Esophagus squamous epithelium (tissue), 5 donors: ENCODE measurements around the gene TPPP2. TPM values are rescaled to one million over a fixed set of nuclear protein-coding genes. Genes with fewer than 3 reads are reported as not detected.
A peak's percentile ranks its signal among the peaks of the same experiment; 100 is the strongest.

Experiments
- DNase-seq: peaks from one replicate; lab custom pipeline; 2025; lab: John Stamatoyannopoulos, UW
- H3K27ac ChIP-seq, 4 donors: fragments of 200-600 bp; sonication (generic); one replicate each; pipeline ENCODE4 v1.5.1; 2016 to 2019; ENCODE audit warnings: mild to moderate bottlenecking in 1 of 4
- H3K27me3 ChIP-seq, 4 donors: fragments of 200-600 bp; sonication (generic); 1 replicate in 3 of 4; 2 replicates in 1 of 4; pipeline versions ENCODE4 v1.5.1 to v1.6.0; 2017 to 2021; ENCODE audit warnings: antibody characterized with exemption in 1 of 4
- H3K36me3 ChIP-seq, 3 donors: fragments of 200-600 bp; sonication (generic); one replicate each; pipeline ENCODE4 v1.5.1; 2016 to 2019
- H3K4me1 ChIP-seq, 3 donors: fragments of 200-600 bp; sonication (generic); one replicate each; pipeline ENCODE4 v1.5.1; 2017 to 2019
- H3K4me3 ChIP-seq, 4 donors: fragments of 200-600 bp; sonication (generic); 1 replicate in 3 of 4; 2 replicates in 1 of 4; pipeline ENCODE4 v1.5.1; 2016 to 2019; ENCODE audit warnings: mild to moderate bottlenecking in 2 of 4, moderate library complexity in 1 of 4
- H3K9me3 ChIP-seq, 3 donors: fragments of 200-600 bp; sonication (generic); one replicate each; pipeline ENCODE4 v1.5.1; 2016 to 2019
- POLR2A ChIP-seq, 4 donors: fragments of 450-650 bp; IDR thresholded peaks; one replicate each; pipeline ENCODE4 v1.6.1; 2017; ENCODE audit warnings: antibody characterized with exemption in 4 of 4, mild to moderate bottlenecking in 4 of 4, moderate library complexity in 3 of 4
- WGBS, 2 donors: methylation state at CpG; one replicate each; pipeline ENCODE4 v1.1.5; 2018; 5-methylcytosine and 5-hydroxymethylcytosine counted together
- intact Hi-C: fragments of 100-400 bp; cut with DNase I; formaldehyde crosslinking; loops from one replicate; pipeline ENCODE4 v1.15.0; 2022
- total RNA-seq, 4 donors: library from RNA; depleted of rRNA; stranded (reverse); fragments of >200 nt; gene quantifications; one replicate each; pipeline ENCODE4 v1.1.0, GENCODE V29; 2016
- TF ChIP-seq, protein P1 (sequence below), 6 experiments: fragments of 450-650 bp in 4 of 6; fragments of 200-600 bp in 2 of 6; sonication (generic) in 2 of 6; IDR thresholded peaks; one replicate each; pipeline ENCODE4 v1.5.1; 2016 to 2019; ENCODE audit warnings: antibody characterized with exemption in 6 of 6, mild to moderate bottlenecking in 4 of 6, moderate library complexity in 4 of 6
- donor health status: DM: yes; HTN: yes; CAD: no.

The TPPP2 gene
- total RNA-seq, 4 donors from 2014 or later: not detected

GRCh38 chr14:21036751-21037150 is 6.7 kb downstream of the TPPP2 start:
- Histone ChIP-seq H3K4me3 (no peak overlapping the region), H3K27ac (peak overlapping the region in 3 of 4 donors; percentile 16 to 84 (median 37)), H3K9me3 (no peaks in the 10 kb centered on the region), H3K27me3 (no peaks in the 10 kb centered on the region), H3K36me3 (no peaks in the 10 kb centered on the region), H3K4me1 (peaks cover 24 to 56% (median 24%) of the 10 kb centered on the region in 3 donors)
- intact Hi-C loops: no loop called here
- no peak for DNase-seq
- TF ChIP-seq POLR2A (IDR thresholded peaks at IDR 0.05): no peak
- TF ChIP-seq, protein P1, sequence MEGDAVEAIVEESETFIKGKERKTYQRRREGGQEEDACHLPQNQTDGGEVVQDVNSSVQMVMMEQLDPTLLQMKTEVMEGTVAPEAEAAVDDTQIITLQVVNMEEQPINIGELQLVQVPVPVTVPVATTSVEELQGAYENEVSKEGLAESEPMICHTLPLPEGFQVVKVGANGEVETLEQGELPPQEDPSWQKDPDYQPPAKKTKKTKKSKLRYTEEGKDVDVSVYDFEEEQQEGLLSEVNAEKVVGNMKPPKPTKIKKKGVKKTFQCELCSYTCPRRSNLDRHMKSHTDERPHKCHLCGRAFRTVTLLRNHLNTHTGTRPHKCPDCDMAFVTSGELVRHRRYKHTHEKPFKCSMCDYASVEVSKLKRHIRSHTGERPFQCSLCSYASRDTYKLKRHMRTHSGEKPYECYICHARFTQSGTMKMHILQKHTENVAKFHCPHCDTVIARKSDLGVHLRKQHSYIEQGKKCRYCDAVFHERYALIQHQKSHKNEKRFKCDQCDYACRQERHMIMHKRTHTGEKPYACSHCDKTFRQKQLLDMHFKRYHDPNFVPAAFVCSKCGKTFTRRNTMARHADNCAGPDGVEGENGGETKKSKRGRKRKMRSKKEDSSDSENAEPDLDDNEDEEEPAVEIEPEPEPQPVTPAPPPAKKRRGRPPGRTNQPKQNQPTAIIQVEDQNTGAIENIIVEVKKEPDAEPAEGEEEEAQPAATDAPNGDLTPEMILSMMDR (IDR thresholded peaks at IDR 0.05): no peak
- WGBS, 2 donors: 69 to 82% methylated on average over 7 of the region's 7 CpGs

DNA sequence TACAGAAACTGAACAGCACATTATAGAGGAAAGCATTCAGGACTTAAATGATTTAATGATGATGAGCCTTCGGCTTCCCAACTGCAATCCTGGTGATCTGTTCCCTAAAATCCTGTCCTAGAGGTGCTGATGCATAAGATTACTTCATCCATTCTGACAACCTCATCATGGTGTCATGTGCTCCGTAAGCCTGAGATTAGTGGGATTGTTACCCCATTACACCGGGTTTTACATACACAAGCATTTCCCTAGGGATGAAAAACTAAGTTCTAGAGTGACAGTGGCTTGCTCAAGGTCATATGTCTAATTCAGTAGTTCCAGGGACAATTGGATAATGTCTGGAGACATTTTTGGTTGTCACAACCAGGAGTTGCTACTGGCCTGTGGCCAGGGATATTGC is 7.1 kb downstream of the TPPP2 start:
- WGBS, 2 donors: 68 to 81% methylated on average over 3 of the region's 3 CpGs
- no peak for TF ChIP-seq POLR2A (IDR thresholded peaks at IDR 0.05)
- TF ChIP-seq, protein P1 (IDR thresholded peaks at IDR 0.05): no peak
- no peak for DNase-seq
- intact Hi-C loops: no loop called here
- H3K36me3 ChIP-seq: no peaks in the 10 kb centered on the region
- H3K27ac ChIP-seq: peak overlapping the region in 3 of 4 donors; percentile 16 to 84 (median 37)
- H3K4me3 ChIP-seq: no peak overlapping the region
- peaks cover 24 to 60% (median 24%) of the 10 kb centered on the region in 3 donors for H3K4me1 ChIP-seq
- no peaks in the 10 kb centered on the region for H3K9me3 ChIP-seq
- H3K27me3 ChIP-seq: no peaks in the 10 kb centered on the region

DNA sequence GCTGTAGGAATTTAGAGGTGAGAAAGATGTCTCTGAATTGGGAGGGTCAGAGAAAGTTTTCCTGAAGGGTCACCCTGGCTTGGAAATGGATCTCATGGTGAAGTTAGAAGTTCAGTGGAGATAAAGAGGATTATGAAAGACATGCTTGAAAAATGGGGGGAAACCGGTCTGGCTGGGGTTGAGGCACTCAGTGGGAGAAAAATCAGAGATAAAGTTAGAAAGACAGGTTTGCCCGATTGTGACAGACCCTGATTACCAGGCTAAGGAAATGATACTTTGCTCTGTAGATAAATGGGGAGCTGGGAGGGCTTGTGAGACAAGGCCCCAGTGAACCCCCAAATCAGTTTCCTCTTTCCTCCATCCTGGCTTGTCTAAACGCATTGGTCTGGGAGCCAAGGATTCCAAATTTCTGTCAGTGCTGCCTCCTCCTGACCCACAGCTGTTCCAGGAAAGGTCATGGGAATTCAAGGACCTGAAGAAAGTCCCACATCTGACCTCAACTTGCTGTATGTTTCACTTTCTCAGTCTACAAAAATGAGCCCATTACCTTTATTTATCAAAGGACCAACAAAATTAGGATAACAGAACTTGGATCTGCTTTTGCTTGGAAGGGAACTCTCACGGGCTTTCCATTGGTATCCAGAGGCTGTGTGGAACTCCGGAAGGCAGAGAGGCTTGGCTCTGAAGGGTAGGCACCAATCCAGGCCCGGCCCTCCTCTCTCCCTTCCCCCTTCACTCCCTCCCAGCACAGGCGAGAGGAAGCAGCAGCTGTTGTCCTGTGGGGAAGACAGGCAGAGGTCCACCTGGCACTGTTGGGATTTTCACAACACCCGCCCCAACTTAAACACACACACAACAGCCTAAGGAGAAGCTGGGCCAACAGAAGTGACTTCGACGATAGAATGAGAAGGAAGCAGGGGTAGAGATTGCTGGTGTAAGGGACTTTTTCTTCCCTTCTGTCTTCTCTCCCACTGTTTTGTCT is 8.7 kb downstream of the TPPP2 start:
- H3K4me1 ChIP-seq: peaks cover 27 to 68% (median 34%) of the 10 kb centered on the region in 3 donors

DNA sequence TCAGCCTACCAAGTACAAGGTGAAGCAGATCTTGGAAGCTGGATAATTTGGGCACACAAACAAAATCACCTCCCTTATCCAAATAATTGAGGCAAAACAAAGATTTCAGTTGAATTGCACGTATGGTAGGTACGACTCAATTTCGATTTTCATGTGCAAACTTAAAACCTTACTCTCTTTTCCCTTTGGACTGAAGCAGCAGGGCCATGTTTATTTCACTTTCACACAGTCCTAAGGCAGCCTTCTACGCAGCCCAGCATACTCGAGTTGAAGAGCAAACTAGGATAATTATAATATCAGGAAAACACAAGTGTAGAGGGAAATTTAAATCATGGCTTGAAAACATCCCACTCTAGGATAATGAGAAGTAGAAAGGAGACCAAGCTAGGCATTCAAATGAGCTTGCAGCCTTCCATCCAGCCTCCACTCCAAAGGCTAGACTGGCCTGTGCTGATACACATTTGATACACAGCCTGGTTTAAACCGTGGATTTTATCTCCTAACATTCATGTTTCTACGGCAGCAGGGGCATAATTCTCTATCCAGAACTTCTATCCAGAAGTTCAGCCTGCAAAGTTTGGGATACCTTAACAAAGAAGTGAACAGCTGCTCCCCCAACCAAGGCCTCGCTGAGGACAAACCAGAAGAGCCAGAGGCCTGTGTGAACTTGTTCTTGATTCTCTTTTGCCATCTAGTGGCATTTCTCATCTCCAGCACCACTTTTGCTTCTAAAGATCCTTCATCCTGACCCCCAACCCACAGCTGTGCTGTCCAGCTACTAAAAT is 9.8 kb downstream of the TPPP2 start:
- H3K4me1 ChIP-seq: peaks cover 27 to 77% (median 36%) of the 10 kb centered on the region in 3 donors
- H3K27me3 ChIP-seq: no peaks in the 10 kb centered on the region
- TF ChIP-seq POLR2A (IDR thresholded peaks at IDR 0.05): no peak
- TF ChIP-seq, protein P1 (IDR thresholded peaks at IDR 0.05): peak; percentile 34 to 73 (median 64)
- intact Hi-C loops: no loop called here
- peak overlapping the region; percentile 53 to 84 (median 82) for H3K27ac ChIP-seq
- WGBS, 2 donors: 34 to 39% methylated on average over 8 of the region's 8 CpGs
- no peaks in the 10 kb centered on the region for H3K36me3 ChIP-seq
- DNase-seq: no peak
- H3K9me3 ChIP-seq: no peaks in the 10 kb centered on the region
- peak overlapping the region in 1 of 4 donors; percentile 29 for H3K4me3 ChIP-seq

More for the DNA sequence above, 8.7 kb downstream of the TPPP2 start:
- 18 to 20% methylated on average over 9 to 10 of the region's 10 CpGs for WGBS, 2 donors
- peak overlapping the region in 2 of 4 donors; percentile 7 to 29 for H3K4me3 ChIP-seq
- DNase-seq: no peak
- H3K9me3 ChIP-seq: no peaks in the 10 kb centered on the region
- no peaks in the 10 kb centered on the region for H3K27me3 ChIP-seq
- intact Hi-C loops: no loop called here
- TF ChIP-seq, protein P1 (IDR thresholded peaks at IDR 0.05): no peak
- peak in 1 of 4 donors; percentile 28 for TF ChIP-seq POLR2A (IDR thresholded peaks at IDR 0.05)
- H3K36me3 ChIP-seq: no peaks in the 10 kb centered on the region
- peak overlapping the region; percentile 53 to 84 (median 82) for H3K27ac ChIP-seq
